ENCODE measurements around the gene APOL5. TPM values are rescaled to one million over a fixed set of nuclear protein-coding genes. Genes with fewer than 3 reads are reported as not detected.
"Not testable (repeated sequence)": the region's sequence is repeated elsewhere in the genome, so short reads cannot be mapped to it uniquely, and the experiment has no call there.

Gene APOL5
- total RNA-seq, 1 donor = not detected

- no peak for DNase-seq (ENCODE audit: low read depth)
- H3K4me3 ChIP-seq (ENCODE audit: low read depth, low read length) = no peak overlapping the region
- no peak for TF ChIP-seq CTCF (IDR thresholded peaks at IDR 0.05; ENCODE audit: insufficient read depth, low read depth, low read length)
Observed at GRCh38 chr22:35733791-35734516, 16.3 kb downstream of the APOL5 start.

DNA sequence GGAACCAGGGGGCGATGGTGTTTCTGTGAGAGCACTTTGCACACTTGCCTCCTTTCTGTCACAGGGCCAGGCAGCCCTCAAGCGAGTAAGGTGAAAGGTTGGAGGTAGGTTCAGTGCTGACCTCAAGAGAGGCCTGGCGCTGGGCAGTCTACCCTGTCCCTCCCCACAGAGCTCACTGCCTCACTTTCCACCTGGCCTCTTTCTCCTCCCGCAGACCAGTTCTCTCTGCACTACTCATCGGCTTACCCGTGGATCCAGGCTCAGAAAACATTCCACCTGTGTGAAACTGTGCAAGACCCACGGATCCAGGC, 16.8 kb downstream of the APOL5 start:
- no peak for DNase-seq (ENCODE audit: low read depth)
- TF ChIP-seq CTCF (IDR thresholded peaks at IDR 0.05; ENCODE audit: insufficient read depth, low read depth, low read length) = no peak
- no peak overlapping the region for H3K4me3 ChIP-seq (ENCODE audit: low read depth, low read length)

- H3K4me3 ChIP-seq (ENCODE audit: low read depth, low read length) = no peak overlapping the region
- no peak for TF ChIP-seq CTCF (IDR thresholded peaks at IDR 0.05; ENCODE audit: insufficient read depth, low read depth, low read length)
- DNase-seq (ENCODE audit: low read depth) = no peak
Observed at GRCh38 chr22:35735542-35735941, 17.9 kb downstream of the APOL5 start.

DNA sequence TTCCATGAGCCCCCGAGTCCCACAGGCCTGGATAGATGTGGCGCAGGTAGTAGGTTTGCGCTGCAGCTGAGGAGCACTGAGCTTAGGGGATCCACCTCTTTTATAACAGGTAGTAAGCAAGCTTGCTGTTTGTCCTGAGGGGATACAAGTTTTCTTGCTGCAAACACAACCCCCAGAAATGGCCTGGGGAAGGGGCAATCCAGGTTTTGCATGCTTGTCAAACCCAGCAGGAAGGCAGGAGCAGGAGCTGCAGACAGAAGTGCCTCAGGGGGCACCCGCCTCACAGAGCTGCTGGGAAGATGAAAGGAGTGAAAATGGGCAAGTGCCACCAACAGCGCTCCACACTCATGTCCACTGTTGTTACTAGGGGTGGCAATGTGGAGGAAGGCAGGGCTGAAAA, 18.5 kb downstream of the APOL5 start:
- no peak overlapping the region for H3K4me3 ChIP-seq (ENCODE audit: low read depth, low read length)
- no peak for TF ChIP-seq CTCF (IDR thresholded peaks at IDR 0.05; ENCODE audit: insufficient read depth, low read depth, low read length)
- DNase-seq (ENCODE audit: low read depth) = no peak

- H3K4me3 ChIP-seq (ENCODE audit: low read depth, low read length) = no peak overlapping the region
- TF ChIP-seq CTCF (IDR thresholded peaks at IDR 0.05; ENCODE audit: insufficient read depth, low read depth, low read length) = no peak
- DNase-seq (ENCODE audit: low read depth) = no peak
Observed at GRCh38 chr22:35736701-35737100, 19.0 kb downstream of the APOL5 start.

- not testable (repeated sequence) for DNase-seq (ENCODE audit: low read depth)
Observed at GRCh38 chr22:35737886-35738285, 20.2 kb downstream of the APOL5 start.

GRCh38 chr22:35739076-35739930, 21.6 kb downstream of the APOL5 start:
- DNase-seq (ENCODE audit: low read depth) = no peak
- H3K4me3 ChIP-seq (ENCODE audit: low read depth, low read length) = no peak overlapping the region
- no peak for TF ChIP-seq CTCF (IDR thresholded peaks at IDR 0.05; ENCODE audit: insufficient read depth, low read depth, low read length)

More at GRCh38 chr22:35737886-35738285, 20.2 kb downstream of the APOL5 start:
- H3K4me3 ChIP-seq (ENCODE audit: low read depth, low read length) = not testable (repeated sequence)
